Measurements from ENCODE around the gene FLOT2.

The FLOT2 gene

GRCh38 chr17:28834420-28834819 is 63.1 kb downstream of the FLOT2 start:
- TF ChIP-seq, protein P1, sequence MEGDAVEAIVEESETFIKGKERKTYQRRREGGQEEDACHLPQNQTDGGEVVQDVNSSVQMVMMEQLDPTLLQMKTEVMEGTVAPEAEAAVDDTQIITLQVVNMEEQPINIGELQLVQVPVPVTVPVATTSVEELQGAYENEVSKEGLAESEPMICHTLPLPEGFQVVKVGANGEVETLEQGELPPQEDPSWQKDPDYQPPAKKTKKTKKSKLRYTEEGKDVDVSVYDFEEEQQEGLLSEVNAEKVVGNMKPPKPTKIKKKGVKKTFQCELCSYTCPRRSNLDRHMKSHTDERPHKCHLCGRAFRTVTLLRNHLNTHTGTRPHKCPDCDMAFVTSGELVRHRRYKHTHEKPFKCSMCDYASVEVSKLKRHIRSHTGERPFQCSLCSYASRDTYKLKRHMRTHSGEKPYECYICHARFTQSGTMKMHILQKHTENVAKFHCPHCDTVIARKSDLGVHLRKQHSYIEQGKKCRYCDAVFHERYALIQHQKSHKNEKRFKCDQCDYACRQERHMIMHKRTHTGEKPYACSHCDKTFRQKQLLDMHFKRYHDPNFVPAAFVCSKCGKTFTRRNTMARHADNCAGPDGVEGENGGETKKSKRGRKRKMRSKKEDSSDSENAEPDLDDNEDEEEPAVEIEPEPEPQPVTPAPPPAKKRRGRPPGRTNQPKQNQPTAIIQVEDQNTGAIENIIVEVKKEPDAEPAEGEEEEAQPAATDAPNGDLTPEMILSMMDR (conservative IDR thresholded peaks at IDR 0.05; ENCODE audit: low read depth, low read length): no peak
- Histone ChIP-seq H3K9ac (no peak overlapping the region), H3K4me2 (no peak overlapping the region), H2AFZ (ENCODE audit: low read depth) (no peak overlapping the region), H3K4me3 (IDR thresholded peaks at IDR 0.05; ENCODE audit: insufficient read depth, low read depth, low read length) (no peak overlapping the region), H4K20me1 (ENCODE audit: insufficient read depth) (no peaks in the 10 kb centered on the region), H3K4me1 (ENCODE audit: low read depth, poor library complexity, severe bottlenecking) (no peaks in the 10 kb centered on the region), H3K36me3 (ENCODE audit: insufficient read depth) (no peaks in the 10 kb centered on the region), H3K79me2 (ENCODE audit: insufficient read depth, low read depth) (peaks cover 26% of the 10 kb centered on the region), H3K27me3 (ENCODE audit: insufficient read depth, low read depth) (no peaks in the 10 kb centered on the region), H3K27ac (no peak overlapping the region)
